ENCODE data around the gene ADCY2. TPM values are rescaled to one million over a fixed set of nuclear protein-coding genes. Genes with fewer than 3 reads are reported as not detected.

The ADCY2 gene
- total RNA-seq, 1 experiment from 2014 or later = not detected

GRCh38 chr5:7584749-7585148 lies 188.8 kb downstream of the ADCY2 start:
- DNase-seq (ENCODE audit: extremely low read depth, low read depth) = no peak

- DNase-seq (ENCODE audit: extremely low read depth, low read depth) = no peak
Measured at GRCh38 chr5:7585807-7586206, 189.9 kb downstream of the ADCY2 start.

GRCh38 chr5:7586480-7586879 lies 190.5 kb downstream of the ADCY2 start:
- DNase-seq (ENCODE audit: extremely low read depth, low read depth) = no peak

- DNase-seq (ENCODE audit: extremely low read depth, low read depth) = no peak
Measured at GRCh38 chr5:7589800-7590199, 193.9 kb downstream of the ADCY2 start.

- DNase-seq (ENCODE audit: extremely low read depth, low read depth) = no peak
Measured at GRCh38 chr5:7592910-7593309, 197.0 kb downstream of the ADCY2 start.

- no peak for DNase-seq (ENCODE audit: extremely low read depth, low read depth)
Measured at GRCh38 chr5:7597059-7597642, 201.2 kb downstream of the ADCY2 start.

GRCh38 chr5:7606840-7607465 lies 211.0 kb downstream of the ADCY2 start:
- DNase-seq (ENCODE audit: extremely low read depth, low read depth) = no peak

GRCh38 chr5:7608772-7609171 lies 212.8 kb downstream of the ADCY2 start:
- no peak for DNase-seq (ENCODE audit: extremely low read depth, low read depth)

GRCh38 chr5:7609726-7610125 lies 213.8 kb downstream of the ADCY2 start:
- no peak for DNase-seq (ENCODE audit: extremely low read depth, low read depth)

- DNase-seq (ENCODE audit: extremely low read depth, low read depth) = no peak
Measured at GRCh38 chr5:7610531-7611177, 214.7 kb downstream of the ADCY2 start.

- DNase-seq (ENCODE audit: extremely low read depth, low read depth) = no peak
Measured at GRCh38 chr5:7611518-7611917, 215.6 kb downstream of the ADCY2 start.

GRCh38 chr5:7615566-7616061 lies 219.7 kb downstream of the ADCY2 start:
- DNase-seq (ENCODE audit: extremely low read depth, low read depth) = no peak

GRCh38 chr5:7616897-7617296 lies 221.0 kb downstream of the ADCY2 start:
- DNase-seq (ENCODE audit: extremely low read depth, low read depth) = no peak

- no peak for DNase-seq (ENCODE audit: extremely low read depth, low read depth)
Measured at GRCh38 chr5:7622498-7622897, 226.6 kb downstream of the ADCY2 start.

GRCh38 chr5:7625740-7626139 lies 229.8 kb downstream of the ADCY2 start:
- no peak for DNase-seq (ENCODE audit: extremely low read depth, low read depth)

GRCh38 chr5:7628248-7628647 lies 232.3 kb downstream of the ADCY2 start:
- no peak for DNase-seq (ENCODE audit: extremely low read depth, low read depth)

GRCh38 chr5:7628820-7629219 lies 232.9 kb downstream of the ADCY2 start:
- no peak for DNase-seq (ENCODE audit: extremely low read depth, low read depth)

GRCh38 chr5:7629561-7629960 lies 233.6 kb downstream of the ADCY2 start:
- DNase-seq (ENCODE audit: extremely low read depth, low read depth) = no peak

GRCh38 chr5:7634837-7635236 lies 238.9 kb downstream of the ADCY2 start:
- DNase-seq (ENCODE audit: extremely low read depth, low read depth) = no peak

GRCh38 chr5:7638456-7638855 lies 242.5 kb downstream of the ADCY2 start:
- no peak for DNase-seq (ENCODE audit: extremely low read depth, low read depth)

GRCh38 chr5:7642029-7642428 lies 246.1 kb downstream of the ADCY2 start:
- no peak for DNase-seq (ENCODE audit: extremely low read depth, low read depth)

- no peak for DNase-seq (ENCODE audit: extremely low read depth, low read depth)
Measured at GRCh38 chr5:7644723-7645122, 248.8 kb downstream of the ADCY2 start.
